HL-60 (cell line): ENCODE measurements around the gene ARHGEF17.

ENCODE experiments used
- DNase-seq, 2 experiments: peaks; one replicate each; pipeline ENCODE4 v3.0.0-alpha.2; 2010 to 2020; ENCODE audit warnings: low read depth in 1 of 2, low spot score in 1 of 2
- H3K27ac ChIP-seq: fragments of 250-450 bp; sonication (Bioruptor Pico); replicated peaks from 2 replicates; pipeline ENCODE4 v1.5.1; 2020; ENCODE audit warnings: mild to moderate bottlenecking, moderate library complexity
- H3K27me3 ChIP-seq: fragments of 250-450 bp; sonication (Bioruptor Pico); 2 replicates; pipeline ENCODE4 v1.5.1; 2021; ENCODE audit warnings: mild to moderate bottlenecking, moderate library complexity; ENCODE audit not compliant: insufficient read depth, poor library complexity, severe bottlenecking
- H3K4me3 ChIP-seq: replicated peaks from 2 replicates; pipeline ENCODE4 v1.5.1; 2011; ENCODE audit warnings: mild to moderate bottlenecking, control low read depth, low read length; ENCODE audit not compliant: insufficient read depth
- GABPA ChIP-seq: IDR thresholded peaks from 2 replicates; pipeline ENCODE4 v1.6.1; 2012; ENCODE audit warnings: low read depth
- POLR2AphosphoS5 ChIP-seq: IDR thresholded peaks from 2 replicates; pipeline ENCODE4 v1.6.1; 2012; ENCODE audit warnings: low read depth
- REST ChIP-seq: IDR thresholded peaks from 2 replicates; pipeline ENCODE4 v1.6.1; 2012; ENCODE audit warnings: low read depth; ENCODE audit not compliant: insufficient replicate concordance
- SPI1 ChIP-seq: IDR thresholded peaks from 2 replicates; pipeline ENCODE4 v1.6.1; 2012; ENCODE audit warnings: low read depth, mild to moderate bottlenecking, borderline replicate concordance
- TF ChIP-seq, protein P1 (sequence below): IDR thresholded peaks from one replicate; pipeline ENCODE4 v1.5.1; 2011; ENCODE audit warnings: low read length, control low read depth, inconsistent platforms; ENCODE audit not compliant: insufficient read depth

ARHGEF17 gene

DNA sequence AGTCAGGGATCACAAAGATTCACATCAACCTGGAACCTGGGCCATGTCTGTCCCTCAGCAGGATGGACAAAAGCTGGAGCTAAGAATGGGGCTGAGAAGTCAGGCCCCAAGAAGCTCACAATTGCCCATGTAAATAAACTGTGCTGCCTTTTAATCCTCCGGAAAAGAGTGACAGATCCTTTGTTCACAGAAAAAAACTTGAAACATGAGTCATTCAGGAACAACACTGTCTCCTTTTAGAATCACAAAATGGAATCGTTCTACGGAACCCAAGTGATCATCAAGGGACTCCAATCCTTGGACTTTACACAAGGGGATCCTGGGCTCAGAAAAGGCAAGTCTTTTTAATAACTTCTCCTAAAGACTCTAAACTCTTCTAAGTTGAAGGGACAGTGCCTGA is 104.2 kb downstream of the ARHGEF17 start:
- no peak for DNase-seq

DNA sequence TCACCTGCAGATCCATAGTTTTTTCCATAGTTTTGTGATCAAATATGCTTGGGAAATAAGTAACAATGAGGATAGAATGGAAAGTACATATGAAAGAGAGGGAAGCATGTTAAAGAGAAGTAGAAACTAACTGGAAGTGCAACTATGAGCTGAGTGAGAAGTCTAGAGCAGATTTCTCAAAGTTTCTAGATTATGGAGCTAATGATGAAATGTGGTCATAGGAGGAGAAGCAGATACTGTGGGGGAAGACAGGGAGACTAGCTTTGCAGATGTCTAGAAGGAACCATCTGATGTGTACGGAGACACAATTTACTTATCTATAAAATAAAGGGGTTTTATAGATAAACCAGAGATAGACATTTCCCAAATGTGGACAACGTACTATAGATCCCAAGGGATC is 105.2 kb downstream of the ARHGEF17 start:
- no peak overlapping the region for H3K27ac ChIP-seq
- no peak overlapping the region for H3K4me3 ChIP-seq
- DNase-seq = no peak
- no peaks in the 10 kb centered on the region for H3K27me3 ChIP-seq
- TF ChIP-seq POLR2AphosphoS5 = no peak
- TF ChIP-seq GABPA = no peak

More for the DNA sequence above, 104.2 kb downstream of the ARHGEF17 start:
- Histone ChIP-seq H3K27ac (no peak overlapping the region), H3K27me3 (no peaks in the 10 kb centered on the region), H3K4me3 (no peak overlapping the region)
- no peak for TF ChIP-seq GABPA
- no peak for TF ChIP-seq SPI1
- TF ChIP-seq, protein P1, sequence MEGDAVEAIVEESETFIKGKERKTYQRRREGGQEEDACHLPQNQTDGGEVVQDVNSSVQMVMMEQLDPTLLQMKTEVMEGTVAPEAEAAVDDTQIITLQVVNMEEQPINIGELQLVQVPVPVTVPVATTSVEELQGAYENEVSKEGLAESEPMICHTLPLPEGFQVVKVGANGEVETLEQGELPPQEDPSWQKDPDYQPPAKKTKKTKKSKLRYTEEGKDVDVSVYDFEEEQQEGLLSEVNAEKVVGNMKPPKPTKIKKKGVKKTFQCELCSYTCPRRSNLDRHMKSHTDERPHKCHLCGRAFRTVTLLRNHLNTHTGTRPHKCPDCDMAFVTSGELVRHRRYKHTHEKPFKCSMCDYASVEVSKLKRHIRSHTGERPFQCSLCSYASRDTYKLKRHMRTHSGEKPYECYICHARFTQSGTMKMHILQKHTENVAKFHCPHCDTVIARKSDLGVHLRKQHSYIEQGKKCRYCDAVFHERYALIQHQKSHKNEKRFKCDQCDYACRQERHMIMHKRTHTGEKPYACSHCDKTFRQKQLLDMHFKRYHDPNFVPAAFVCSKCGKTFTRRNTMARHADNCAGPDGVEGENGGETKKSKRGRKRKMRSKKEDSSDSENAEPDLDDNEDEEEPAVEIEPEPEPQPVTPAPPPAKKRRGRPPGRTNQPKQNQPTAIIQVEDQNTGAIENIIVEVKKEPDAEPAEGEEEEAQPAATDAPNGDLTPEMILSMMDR = no peak
- no peak for TF ChIP-seq REST
- TF ChIP-seq POLR2AphosphoS5 = no peak

GRCh38 chr11:73414977-73415651 is 107.0 kb downstream of the ARHGEF17 start:
- no peak for DNase-seq
- Histone ChIP-seq H3K4me3 (no peak overlapping the region), H3K27me3 (no peaks in the 10 kb centered on the region), H3K27ac (no peak overlapping the region)
- no peak; the same call in 1 of the 2 replicates for TF ChIP-seq SPI1
- no peak for TF ChIP-seq GABPA
- no peak for TF ChIP-seq REST
- TF ChIP-seq POLR2AphosphoS5 = no peak
- TF ChIP-seq, protein P1 = no peak

DNA sequence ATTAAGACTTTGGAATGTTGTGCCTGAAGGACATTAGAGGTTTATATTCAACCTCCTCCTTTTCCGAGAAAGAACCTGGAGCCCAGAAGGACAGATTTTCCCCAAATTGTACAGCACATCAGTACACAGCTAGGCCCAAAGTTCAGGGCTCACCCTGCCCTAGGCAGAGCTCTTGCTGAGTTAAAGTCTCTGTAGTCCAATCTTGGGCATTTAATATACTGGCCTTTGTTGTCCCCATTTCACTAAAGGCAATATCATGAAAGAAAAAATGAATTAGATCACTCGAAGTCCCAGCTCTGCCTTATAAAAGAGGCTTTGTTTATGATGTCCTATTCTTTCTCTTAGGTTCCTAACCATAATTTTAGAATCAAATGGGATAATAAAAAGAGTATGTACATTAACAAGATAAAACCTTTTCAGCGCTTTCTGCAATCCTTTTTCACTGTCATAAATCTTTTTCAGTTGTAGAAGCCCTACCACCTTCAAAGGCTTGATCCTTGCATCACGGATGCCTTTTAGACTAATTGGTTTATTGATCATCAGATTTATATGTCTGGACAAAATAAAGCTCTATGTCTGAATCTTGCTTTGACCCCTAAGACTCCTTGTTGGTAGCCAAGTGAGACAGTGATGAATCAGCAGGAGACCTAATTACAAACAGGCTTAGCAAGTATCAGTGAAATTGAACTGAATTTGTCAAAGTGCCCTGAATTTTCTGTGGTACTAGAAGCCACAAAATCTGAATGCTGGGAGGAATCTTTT is 108.0 kb downstream of the ARHGEF17 start:
- no peak overlapping the region for H3K27ac ChIP-seq

More for the DNA sequence above, 108.0 kb downstream of the ARHGEF17 start:
- H3K4me3 ChIP-seq = no peak overlapping the region
- TF ChIP-seq SPI1 (no peak), GABPA (no peak), REST (no peak), POLR2AphosphoS5 (no peak)
- TF ChIP-seq, protein P1 = no peak
- DNase-seq = no peak
- no peaks in the 10 kb centered on the region for H3K27me3 ChIP-seq
